ENCODE results near the gene EIF2S1.

- TF ChIP-seq CTCF (IDR thresholded peaks at IDR 0.05), result no peak
- TF ChIP-seq POLR2A (IDR thresholded peaks at IDR 0.05), result no peak
- no peak for TF ChIP-seq EP300 (IDR thresholded peaks at IDR 0.05)
Observed at GRCh38 chr14:67410313-67410712, 50.2 kb downstream of the EIF2S1 start.
